Measurements from ENCODE around the gene MRC2. TPM values are rescaled to one million over a fixed set of nuclear protein-coding genes. Genes with fewer than 3 reads are reported as not detected.

Gene MRC2
- polyA plus RNA-seq, 4 donors, result 66.1 to 93.9 (median 70.7) TPM

GRCh38 chr17:62714016-62714777 is 86.7 kb downstream of the MRC2 start:
- no peak for DNase-seq (ENCODE audit: low read depth in 4 of 4, low spot score in 3 of 4)

GRCh38 chr17:62715882-62716390 is 88.5 kb downstream of the MRC2 start:
- no peak for DNase-seq (ENCODE audit: low read depth in 4 of 4, low spot score in 3 of 4)

GRCh38 chr17:62716834-62717588 is 89.5 kb downstream of the MRC2 start:
- DNase-seq (ENCODE audit: low read depth in 4 of 4, low spot score in 3 of 4), result no peak

GRCh38 chr17:62717589-62717855 is 90.1 kb downstream of the MRC2 start:
- DNase-seq (ENCODE audit: low read depth in 4 of 4, low spot score in 3 of 4), result no peak

GRCh38 chr17:62717889-62718288 is 90.4 kb downstream of the MRC2 start:
- no peak for DNase-seq (ENCODE audit: low read depth in 4 of 4, low spot score in 3 of 4)

GRCh38 chr17:62718429-62718828 is 91.0 kb downstream of the MRC2 start:
- no peak for DNase-seq (ENCODE audit: low read depth in 4 of 4, low spot score in 3 of 4)

- DNase-seq (ENCODE audit: low read depth in 4 of 4, low spot score in 3 of 4), result no peak
Measured at GRCh38 chr17:62719586-62719985, 92.1 kb downstream of the MRC2 start.

GRCh38 chr17:62720126-62720850 is 92.8 kb downstream of the MRC2 start:
- DNase-seq (ENCODE audit: low read depth in 4 of 4, low spot score in 3 of 4), result no peak

GRCh38 chr17:62722625-62723024 is 95.2 kb downstream of the MRC2 start:
- DNase-seq (ENCODE audit: low read depth in 4 of 4, low spot score in 3 of 4), result no peak

GRCh38 chr17:62723842-62724241 is 96.4 kb downstream of the MRC2 start:
- DNase-seq (ENCODE audit: low read depth in 4 of 4, low spot score in 3 of 4), result no peak

- no peak for DNase-seq (ENCODE audit: low read depth in 4 of 4, low spot score in 3 of 4)
Measured at GRCh38 chr17:62724398-62725146, 97.1 kb downstream of the MRC2 start.

GRCh38 chr17:62725791-62726249 is 98.3 kb downstream of the MRC2 start:
- DNase-seq (ENCODE audit: low read depth in 4 of 4, low spot score in 3 of 4), result no peak

- no peak for DNase-seq (ENCODE audit: low read depth in 4 of 4, low spot score in 3 of 4)
Measured at GRCh38 chr17:62727916-62728672, 100.6 kb downstream of the MRC2 start.

- no peak for DNase-seq (ENCODE audit: low read depth in 4 of 4, low spot score in 3 of 4)
Measured at GRCh38 chr17:62732125-62732524, 104.7 kb downstream of the MRC2 start.

- no peak for DNase-seq (ENCODE audit: low read depth in 4 of 4, low spot score in 3 of 4)
Measured at GRCh38 chr17:62735044-62735651, 107.7 kb downstream of the MRC2 start.

- no peak for DNase-seq (ENCODE audit: low read depth in 4 of 4, low spot score in 3 of 4)
Measured at GRCh38 chr17:62737513-62737912, 110.0 kb downstream of the MRC2 start.

GRCh38 chr17:62738281-62738680 is 110.8 kb downstream of the MRC2 start:
- DNase-seq (ENCODE audit: low read depth in 4 of 4, low spot score in 3 of 4), result no peak

GRCh38 chr17:62739645-62740388 is 112.3 kb downstream of the MRC2 start:
- DNase-seq (ENCODE audit: low read depth in 4 of 4, low spot score in 3 of 4), result no peak

GRCh38 chr17:62741290-62741689 is 113.8 kb downstream of the MRC2 start:
- no peak for DNase-seq (ENCODE audit: low read depth in 4 of 4, low spot score in 3 of 4)

All from right renal pelvis (tissue), 4 donors.